ENCODE data around the gene C1orf116.

Gene C1orf116

GRCh38 chr1:206985162-206985749 is 47.3 kb downstream of the C1orf116 start:
- DNase-seq = no peak

- DNase-seq = no peak
Observed at GRCh38 chr1:206982216-206982615, 50.3 kb downstream of the C1orf116 start.

DNA sequence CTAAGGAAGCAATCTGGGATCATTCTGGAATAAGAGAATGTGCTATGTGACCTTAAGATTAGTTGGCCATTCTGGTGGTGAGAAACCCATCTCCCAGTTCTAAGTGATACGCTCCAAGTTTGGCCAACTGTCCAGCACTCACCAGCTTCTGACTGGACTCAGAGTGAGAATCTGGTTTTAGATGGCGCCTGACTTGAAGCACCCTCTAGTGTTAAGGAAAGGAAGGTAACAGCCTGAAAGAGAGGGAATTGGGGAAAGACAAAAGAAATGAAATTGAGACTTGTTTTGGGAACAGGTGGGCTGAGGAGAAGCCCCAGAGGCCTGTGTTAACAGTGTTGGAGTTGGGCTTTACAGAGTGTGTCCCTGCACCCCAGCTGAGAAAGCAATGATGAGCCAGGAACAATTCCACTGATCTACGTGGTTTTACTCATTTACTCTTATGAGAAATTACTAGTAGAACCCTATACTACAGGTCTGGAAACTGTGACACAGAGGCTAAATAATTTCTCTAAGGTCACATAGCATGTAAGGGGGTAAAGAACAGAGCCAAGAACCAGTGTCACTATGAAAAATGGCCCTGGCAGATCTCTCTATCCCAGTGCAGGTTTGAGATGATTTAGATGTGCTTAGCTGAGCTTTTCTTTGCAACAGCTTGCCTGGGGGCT is 53.0 kb downstream of the C1orf116 start:
- DNase-seq = no peak

GRCh38 chr1:206978259-206978658 is 54.3 kb downstream of the C1orf116 start:
- DNase-seq = no peak

DNA sequence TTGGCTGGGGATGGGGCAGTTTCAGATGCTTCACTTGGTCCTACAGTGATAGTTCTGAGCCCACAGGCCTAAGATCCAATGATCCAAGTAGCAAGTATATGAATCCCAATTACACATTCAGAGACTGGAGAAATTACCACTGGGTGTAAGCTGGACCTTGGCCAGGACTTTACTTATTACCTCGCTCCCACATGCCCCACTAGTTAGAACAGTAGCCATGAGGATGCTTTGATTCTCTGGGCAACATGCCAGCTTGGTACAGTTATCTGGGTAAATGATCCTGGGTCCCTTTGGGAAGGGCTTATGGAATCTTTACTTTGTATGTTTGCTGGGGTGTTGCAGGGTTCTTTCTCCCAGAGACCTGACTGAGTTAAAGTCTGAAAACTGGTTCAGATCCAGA is 57.2 kb downstream of the C1orf116 start:
- no peak for DNase-seq

DNA sequence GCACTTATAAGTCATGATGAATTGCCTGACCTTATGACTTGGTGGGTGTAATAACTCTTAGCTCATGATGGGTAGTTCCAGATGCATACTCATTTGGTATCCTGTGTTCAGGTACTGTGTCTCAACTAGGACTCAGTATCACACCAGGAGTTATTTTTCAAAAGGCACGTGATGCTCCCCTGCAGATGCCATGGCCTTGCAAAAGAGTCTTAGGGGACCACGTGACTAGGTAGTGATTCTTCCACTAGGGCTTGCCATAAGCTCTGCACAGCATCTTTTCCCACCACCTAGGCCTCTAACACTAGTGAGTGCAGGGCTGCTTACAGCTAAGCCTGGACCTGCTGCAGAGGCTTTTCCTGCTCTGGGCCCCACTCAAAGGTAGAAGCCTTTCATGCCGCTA is 58.4 kb downstream of the C1orf116 start:
- no peak for DNase-seq

- no peak for DNase-seq
Observed at GRCh38 chr1:206972728-206973127, 59.8 kb downstream of the C1orf116 start.

- no peak for DNase-seq
Observed at GRCh38 chr1:206971029-206971655, 61.4 kb downstream of the C1orf116 start.

DNA sequence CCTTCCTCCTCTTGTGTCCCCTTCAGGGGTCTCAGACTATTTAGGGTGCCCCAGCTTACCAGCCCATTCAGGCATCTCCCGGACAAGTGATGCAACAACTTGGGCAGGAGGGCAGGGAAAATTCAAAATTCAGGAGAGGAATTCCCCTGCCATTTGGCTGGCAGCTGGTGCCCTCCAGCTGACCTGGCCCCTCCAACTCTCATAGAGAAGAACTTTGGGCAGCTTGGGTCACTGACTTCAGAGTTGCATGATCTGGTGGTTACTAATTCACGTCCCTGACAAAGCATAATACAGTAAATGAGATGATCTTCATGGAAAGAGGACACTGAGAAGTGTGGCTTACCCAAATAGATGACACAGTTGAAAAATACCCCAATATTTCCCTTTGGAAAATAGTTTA is 62.1 kb downstream of the C1orf116 start, which contains the start of gene FCAMR:
FCAMR (minus strand) TSS at position 15 of the 400 bp plus-strand sequence. CDS start 335 bp downstream, outside the sequence.
- no peak for DNase-seq

DNA sequence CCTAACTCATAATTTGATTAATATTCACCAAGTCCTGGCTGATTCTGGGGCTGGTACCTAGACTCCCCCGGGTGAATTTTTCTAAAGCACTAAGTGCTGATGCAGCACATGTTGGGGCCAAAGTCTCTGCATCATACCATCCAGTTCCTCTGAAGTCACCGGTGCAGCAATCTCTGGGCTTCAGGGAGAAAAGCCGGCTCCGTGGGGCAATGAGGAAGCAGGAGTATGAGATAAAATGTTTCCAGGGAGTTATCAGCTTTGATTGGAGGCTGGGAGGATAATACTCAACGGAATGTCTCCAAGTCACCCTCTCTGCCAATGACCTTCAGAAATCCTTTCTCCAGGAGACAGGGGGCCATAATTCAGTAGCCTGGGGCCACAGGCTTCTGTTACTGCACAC is 63.5 kb downstream of the C1orf116 start:
- no peak for DNase-seq
